Keratinocyte (primary cell): Measurements from ENCODE around the gene SMAD6. TPM values are rescaled to one million over a fixed set of nuclear protein-coding genes. Genes with fewer than 3 reads are reported as not detected.

Experiments used
- DNase-seq: peaks from one replicate; pipeline ENCODE4 v3.0.0-alpha.2; 2011; ENCODE audit warnings: low read depth, missing footprints, low spot score
- FAIRE-seq: peaks from 2 replicates; lab custom pipeline; 2011; peaks lifted over from hg19 to GRCh38; lab: Jason Lieb, UNC
- H2AFZ ChIP-seq: 2 replicates; pipeline ENCODE4 v1.6.0; 2012; ENCODE audit warnings: low read length, control low read depth, inconsistent platforms; ENCODE audit not compliant: control insufficient read depth
- H3K27ac ChIP-seq: 2 replicates; pipeline ENCODE4 v1.5.1; 2011; ENCODE audit warnings: low read length; ENCODE audit not compliant: control insufficient read depth, insufficient read depth
- H3K27me3 ChIP-seq: 3 replicates; pipeline ENCODE4 v1.6.0; 2011; ENCODE audit warnings: low read length; ENCODE audit not compliant: control insufficient read depth, insufficient read depth; ENCODE audit errors: extremely low read depth
- H3K36me3 ChIP-seq, 2 experiments: 2 replicates in 1 of 2; 3 replicates in 1 of 2; pipeline ENCODE4 v1.5.1; 2011; ENCODE audit warnings: low read length in 2 of 2, mild to moderate bottlenecking in 1 of 2; ENCODE audit not compliant: control insufficient read depth in 2 of 2, insufficient read depth in 2 of 2; ENCODE audit errors: extremely low read depth in 1 of 2
- H3K4me1 ChIP-seq: 3 replicates; pipeline ENCODE4 v1.5.1; 2011; ENCODE audit warnings: low read length; ENCODE audit not compliant: control insufficient read depth, insufficient read depth; ENCODE audit errors: extremely low read depth
- H3K4me2 ChIP-seq: 3 replicates; pipeline ENCODE4 v1.6.0; 2011; ENCODE audit warnings: low read depth, low read length; ENCODE audit not compliant: control insufficient read depth, insufficient read depth; ENCODE audit errors: extremely low read depth
- H3K4me3 ChIP-seq, 3 experiments: fragments of 200-600 bp in 1 of 3; sonication (generic) in 1 of 3; 2 replicates in 2 of 3; 3 replicates in 1 of 3; pipeline ENCODE4 v1.5.1; 2011 to 2016; ENCODE audit warnings: low read length in 3 of 3, mild to moderate bottlenecking in 3 of 3, control low read depth in 2 of 3, inconsistent platforms in 1 of 3, low read depth in 1 of 3, mixed read lengths in 1 of 3, mixed run types in 1 of 3, moderate library complexity in 1 of 3; ENCODE audit not compliant: control insufficient read depth in 2 of 3, insufficient read depth in 2 of 3; ENCODE audit errors: extremely low read depth in 1 of 3
- H3K79me2 ChIP-seq: 2 replicates; pipeline ENCODE4 v1.6.0; 2012; ENCODE audit warnings: low read length; ENCODE audit not compliant: control insufficient read depth, insufficient read depth
- H3K9ac ChIP-seq: 3 replicates; pipeline ENCODE4 v1.6.0; 2011; ENCODE audit warnings: low read length; ENCODE audit not compliant: control insufficient read depth, insufficient read depth; ENCODE audit errors: extremely low read depth
- H3K9me1 ChIP-seq: 3 replicates; pipeline ENCODE4 v1.6.0; 2011; ENCODE audit warnings: low read length; ENCODE audit not compliant: control insufficient read depth, insufficient read depth; ENCODE audit errors: extremely low read depth
- H3K9me3 ChIP-seq: 2 replicates; pipeline ENCODE4 v1.5.1; 2012; ENCODE audit warnings: low read depth, low read length; ENCODE audit not compliant: control insufficient read depth
- H4K20me1 ChIP-seq: 3 replicates; pipeline ENCODE4 v1.6.0; 2011; ENCODE audit warnings: low read length; ENCODE audit not compliant: control insufficient read depth, insufficient read depth; ENCODE audit errors: extremely low read depth
- EZH2 ChIP-seq: IDR thresholded peaks from one replicate; pipeline ENCODE4 v1.6.1; 2012; ENCODE audit warnings: inconsistent platforms, mild to moderate bottlenecking, low read length, moderate library complexity
- dilution Hi-C: fragments of 300-500 bp; cut with MboI; formaldehyde crosslinking; loops from one replicate; pipeline ENCODE4 v1.7.0; 2020; ENCODE audit warnings: low sequenced_read_pairs; ENCODE audit not compliant: extremely low pct_ligation_motif_present
- polyA plus RNA-seq, 5 experiments: library from polyadenylated mRNA; depleted of rRNA in 3 of 5; stranded (reverse) in 3 of 5; stranded (forward) in 1 of 5; unstranded in 1 of 5; fragments of >200 nt; gene quantifications; 1 replicate in 1 of 5; 2 replicates in 3 of 5; 3 replicates in 1 of 5; pipeline versions ENCODE4 v1.2.1 to v1.2.3, GENCODE V29; 2011 to 2012; ENCODE audit warnings: missing spikeins in 2 of 5, low read depth in 1 of 5, low replicate concordance in 1 of 5
- TF ChIP-seq, protein P1 (sequence below), 3 experiments: IDR thresholded peaks in 1 of 3; conservative IDR thresholded peaks in 1 of 3; optimal IDR thresholded peaks in 1 of 3; 2 replicates in 2 of 3; 3 replicates in 1 of 3; pipeline versions ENCODE3 to v1.5.1; 2011; ENCODE audit warnings: low read length in 3 of 3, mild to moderate bottlenecking in 3 of 3, moderate library complexity in 2 of 3, control low read depth in 1 of 3, inconsistent platforms in 1 of 3; ENCODE audit not compliant: insufficient read depth in 2 of 3; ENCODE audit errors: extremely low read depth in 1 of 3

The SMAD6 gene
- polyA plus RNA-seq, 1 donor (not counting 4 experiments of a cell fraction or from before 2014, with no cell fraction given), result 0.03 TPM

DNA sequence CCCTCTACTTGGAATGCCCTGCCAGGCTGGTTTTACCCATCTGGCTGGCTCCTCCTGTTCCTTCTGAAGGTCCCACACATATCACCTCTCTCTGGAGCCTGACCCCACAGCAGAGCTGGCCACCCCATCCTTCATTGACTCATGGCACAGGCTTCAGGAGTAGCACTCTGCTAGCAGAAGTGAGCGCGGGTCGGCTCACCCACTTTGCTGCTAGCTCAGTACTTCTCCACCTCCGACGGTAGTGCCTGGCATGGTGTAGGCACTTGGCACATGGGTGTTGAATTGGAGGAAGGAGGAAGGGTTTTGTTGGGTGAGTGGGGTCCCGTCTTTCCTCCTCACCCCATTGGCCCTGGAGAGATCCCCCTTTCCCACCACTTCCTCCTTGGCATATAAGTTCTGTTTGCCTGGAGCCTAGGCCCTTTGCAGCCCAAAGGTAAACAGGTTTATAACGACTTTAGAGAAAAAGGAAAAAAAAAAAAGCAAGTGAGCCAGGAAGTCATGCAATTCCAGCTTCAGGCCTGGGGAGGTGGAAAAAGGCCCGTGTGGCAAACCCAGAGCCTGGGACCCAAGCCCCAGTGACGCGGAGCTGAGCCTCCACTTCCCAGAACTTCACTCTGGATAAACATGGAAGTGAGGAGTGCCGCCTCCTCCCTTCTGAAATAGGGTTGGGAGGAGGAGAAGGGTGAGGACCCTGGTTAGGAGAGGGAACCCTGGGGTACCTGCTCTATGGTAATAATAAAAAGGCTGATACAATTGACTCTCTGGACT is 35.4 kb downstream of the SMAD6 start:
- Histone ChIP-seq H3K36me3 (no peaks in the 10 kb centered on the region), H3K27ac (no peak overlapping the region), H3K9ac (no peak overlapping the region), H3K4me2 (no peak overlapping the region), H3K79me2 (no peaks in the 10 kb centered on the region), H3K9me3 (no peaks in the 10 kb centered on the region), H3K4me1 (no peaks in the 10 kb centered on the region), H3K27me3 (peaks cover 8% of the 10 kb centered on the region), H2AFZ (no peak overlapping the region), H4K20me1 (no peaks in the 10 kb centered on the region), H3K9me1 (no peaks in the 10 kb centered on the region), H3K4me3 (no peak overlapping the region)
- FAIRE-seq (no peak), DNase-seq (no peak)
- dilution Hi-C loops, result no loop called here
- TF ChIP-seq, protein P1, sequence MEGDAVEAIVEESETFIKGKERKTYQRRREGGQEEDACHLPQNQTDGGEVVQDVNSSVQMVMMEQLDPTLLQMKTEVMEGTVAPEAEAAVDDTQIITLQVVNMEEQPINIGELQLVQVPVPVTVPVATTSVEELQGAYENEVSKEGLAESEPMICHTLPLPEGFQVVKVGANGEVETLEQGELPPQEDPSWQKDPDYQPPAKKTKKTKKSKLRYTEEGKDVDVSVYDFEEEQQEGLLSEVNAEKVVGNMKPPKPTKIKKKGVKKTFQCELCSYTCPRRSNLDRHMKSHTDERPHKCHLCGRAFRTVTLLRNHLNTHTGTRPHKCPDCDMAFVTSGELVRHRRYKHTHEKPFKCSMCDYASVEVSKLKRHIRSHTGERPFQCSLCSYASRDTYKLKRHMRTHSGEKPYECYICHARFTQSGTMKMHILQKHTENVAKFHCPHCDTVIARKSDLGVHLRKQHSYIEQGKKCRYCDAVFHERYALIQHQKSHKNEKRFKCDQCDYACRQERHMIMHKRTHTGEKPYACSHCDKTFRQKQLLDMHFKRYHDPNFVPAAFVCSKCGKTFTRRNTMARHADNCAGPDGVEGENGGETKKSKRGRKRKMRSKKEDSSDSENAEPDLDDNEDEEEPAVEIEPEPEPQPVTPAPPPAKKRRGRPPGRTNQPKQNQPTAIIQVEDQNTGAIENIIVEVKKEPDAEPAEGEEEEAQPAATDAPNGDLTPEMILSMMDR (optimal IDR thresholded peaks at IDR 0.05 in 1 of 3, IDR thresholded peaks at IDR 0.05 in 1 of 3, conservative IDR thresholded peaks at IDR 0.05 in 1 of 3; ENCODE audit: extremely low read depth in 1 of 3, insufficient read depth in 2 of 3, low read length in 3 of 3), result no peak
- no peak for TF ChIP-seq EZH2

DNA sequence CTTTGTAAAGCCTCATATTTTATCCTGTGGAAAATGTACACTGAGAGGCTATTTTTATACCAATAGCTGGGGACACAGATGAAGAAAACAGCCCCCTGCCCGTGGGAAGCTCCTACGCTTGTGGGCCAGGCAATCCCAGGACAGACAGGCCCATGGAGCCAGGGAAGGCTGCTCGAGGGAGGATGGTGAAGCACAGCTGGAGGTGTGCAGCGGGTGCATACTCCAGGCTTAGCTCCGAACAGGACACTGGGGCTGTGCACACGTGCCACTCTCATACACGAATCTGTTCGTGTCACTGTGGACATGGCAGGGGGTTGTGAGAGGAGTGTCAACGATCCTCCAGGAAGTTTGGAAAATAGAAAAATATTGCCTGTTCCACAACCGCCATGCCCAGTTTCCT is 36.1 kb downstream of the SMAD6 start:
- dilution Hi-C loops, result no loop called here
- DNase-seq, result no peak
- Histone ChIP-seq H3K4me2 (no peak overlapping the region), H3K36me3 (no peaks in the 10 kb centered on the region), H2AFZ (no peak overlapping the region), H3K27ac (no peak overlapping the region), H3K79me2 (no peaks in the 10 kb centered on the region), H3K9ac (no peak overlapping the region), H3K9me1 (no peaks in the 10 kb centered on the region), H3K4me3 (no peak overlapping the region), H4K20me1 (no peaks in the 10 kb centered on the region), H3K9me3 (no peaks in the 10 kb centered on the region), H3K27me3 (peaks cover 9% of the 10 kb centered on the region), H3K4me1 (no peaks in the 10 kb centered on the region)
- no peak for FAIRE-seq
- TF ChIP-seq, protein P1 (optimal IDR thresholded peaks at IDR 0.05 in 1 of 3, IDR thresholded peaks at IDR 0.05 in 1 of 3, conservative IDR thresholded peaks at IDR 0.05 in 1 of 3; ENCODE audit: extremely low read depth in 1 of 3, insufficient read depth in 2 of 3, low read length in 3 of 3), result no peak
- TF ChIP-seq EZH2, result no peak
